GM19467 (cell line): Measurements from ENCODE around the gene MAN2B1.
"Not testable (repeated sequence)": the region's sequence is repeated elsewhere in the genome, so short reads cannot be mapped to it uniquely, and the experiment has no call there.

Source experiments
- ATAC-seq: cut with Tn5 transposase; IDR thresholded peaks from one replicate; pipeline ENCODE4 v1.9.1; 2021; ENCODE audit warnings: mild to moderate bottlenecking, moderate library complexity; ENCODE audit not compliant: unreplicated experiment

Gene MAN2B1

DNA sequence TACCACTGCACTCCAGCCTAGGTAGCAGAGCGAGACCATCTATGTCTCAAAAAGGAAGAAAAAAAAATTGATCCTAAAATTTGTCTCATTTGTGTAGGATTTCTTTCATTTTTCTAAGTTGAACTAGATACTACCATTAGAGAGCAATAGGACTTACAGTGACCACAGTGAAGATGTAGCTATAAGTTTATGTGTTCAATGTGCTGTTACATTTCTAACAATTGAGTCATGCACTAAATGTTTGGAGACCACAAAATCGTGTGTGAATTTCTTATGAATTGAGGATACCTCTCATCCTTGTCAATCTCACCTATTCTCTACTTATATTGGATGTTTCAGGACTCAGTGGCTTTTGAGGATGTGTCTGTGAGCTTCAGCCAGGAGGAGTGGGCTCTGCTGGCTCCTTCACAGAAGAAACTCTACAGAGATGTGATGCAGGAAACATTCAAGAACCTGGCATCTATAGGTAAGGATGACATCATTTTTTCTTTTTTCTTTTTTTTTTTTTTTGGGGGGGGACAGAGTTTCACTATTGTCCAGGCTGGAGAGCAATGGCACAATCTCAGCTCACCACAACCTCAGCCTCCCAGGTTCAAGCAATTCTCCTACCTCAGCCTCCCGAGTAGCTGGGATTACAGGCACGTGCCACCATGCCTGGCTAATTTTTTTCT lies 43.0 kb downstream of the MAN2B1 start:
- ATAC-seq, result no peak

DNA sequence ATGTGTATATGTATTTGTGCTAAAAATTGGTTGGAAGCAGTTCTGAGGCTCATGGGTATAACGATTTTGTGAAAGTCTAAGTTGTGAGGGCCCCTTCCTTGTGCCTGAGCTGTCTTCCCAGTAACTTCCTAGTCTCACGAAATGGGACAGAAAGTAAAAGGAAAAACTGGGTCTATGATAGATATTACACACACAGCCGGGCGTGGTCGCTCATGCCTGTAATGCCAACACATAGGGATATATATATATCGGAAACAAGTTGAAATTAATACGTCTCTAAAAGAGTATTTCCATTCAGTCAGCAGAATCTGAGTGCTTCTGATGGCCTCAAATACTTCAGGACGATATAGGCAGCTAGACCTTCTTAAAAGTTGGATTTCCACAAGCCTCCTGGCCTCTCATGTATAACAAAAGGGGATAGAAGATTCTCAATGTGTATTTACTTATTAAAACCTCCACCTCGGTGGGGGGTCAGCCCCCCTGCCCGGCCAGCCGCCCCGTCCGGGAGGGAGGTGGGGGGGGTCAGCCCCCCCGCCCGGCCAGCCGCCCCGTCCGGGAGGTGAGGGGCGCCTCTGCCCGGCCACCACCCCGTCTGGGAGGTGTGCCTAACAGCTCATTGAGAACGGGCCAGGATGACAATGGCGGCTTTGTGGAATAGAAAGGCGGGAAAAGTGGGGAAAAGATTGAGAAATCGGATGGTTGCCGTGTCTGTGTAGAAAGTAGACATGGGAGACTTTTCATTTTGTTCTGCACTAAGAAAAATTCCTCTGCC lies 45.1 kb downstream of the MAN2B1 start:
- not testable (repeated sequence) for ATAC-seq

DNA sequence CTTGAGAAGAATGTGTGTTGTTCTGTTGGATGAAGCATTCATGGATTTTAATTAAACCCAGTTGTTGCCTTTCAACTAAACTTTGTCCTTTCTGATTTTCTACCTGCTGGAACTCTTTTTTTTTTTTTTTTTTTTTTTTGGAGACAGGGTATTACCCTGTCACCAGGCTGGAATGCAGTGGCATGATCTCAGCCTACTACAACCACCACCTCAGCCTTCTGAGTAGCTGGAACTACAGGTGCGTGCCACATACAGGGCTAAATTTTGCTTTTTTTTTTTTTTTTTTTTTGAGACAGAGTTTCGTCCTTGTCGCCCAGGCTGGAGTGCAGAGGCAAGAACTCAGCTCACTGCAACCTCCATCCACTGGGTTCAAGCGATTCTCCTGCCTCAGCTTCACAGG lies 48.9 kb downstream of the MAN2B1 start:
- ATAC-seq, result no peak

DNA sequence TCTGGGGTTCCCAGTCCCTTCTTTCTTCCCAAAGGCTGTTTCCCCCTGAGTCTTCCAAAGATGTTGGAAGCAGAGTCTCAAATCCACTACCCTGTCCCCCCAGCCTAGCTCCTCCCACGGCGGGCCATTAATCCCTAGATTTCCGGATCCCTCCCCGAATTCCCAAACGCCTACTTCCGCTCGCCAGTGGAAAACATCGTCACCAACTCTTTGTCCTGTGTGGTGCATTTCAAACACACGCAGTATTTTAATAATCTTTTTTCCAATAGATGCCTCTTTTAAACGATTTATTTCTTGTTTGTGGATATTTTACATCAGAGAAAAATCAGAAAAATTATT lies 55.2 kb downstream of the MAN2B1 start:
- no peak for ATAC-seq

DNA sequence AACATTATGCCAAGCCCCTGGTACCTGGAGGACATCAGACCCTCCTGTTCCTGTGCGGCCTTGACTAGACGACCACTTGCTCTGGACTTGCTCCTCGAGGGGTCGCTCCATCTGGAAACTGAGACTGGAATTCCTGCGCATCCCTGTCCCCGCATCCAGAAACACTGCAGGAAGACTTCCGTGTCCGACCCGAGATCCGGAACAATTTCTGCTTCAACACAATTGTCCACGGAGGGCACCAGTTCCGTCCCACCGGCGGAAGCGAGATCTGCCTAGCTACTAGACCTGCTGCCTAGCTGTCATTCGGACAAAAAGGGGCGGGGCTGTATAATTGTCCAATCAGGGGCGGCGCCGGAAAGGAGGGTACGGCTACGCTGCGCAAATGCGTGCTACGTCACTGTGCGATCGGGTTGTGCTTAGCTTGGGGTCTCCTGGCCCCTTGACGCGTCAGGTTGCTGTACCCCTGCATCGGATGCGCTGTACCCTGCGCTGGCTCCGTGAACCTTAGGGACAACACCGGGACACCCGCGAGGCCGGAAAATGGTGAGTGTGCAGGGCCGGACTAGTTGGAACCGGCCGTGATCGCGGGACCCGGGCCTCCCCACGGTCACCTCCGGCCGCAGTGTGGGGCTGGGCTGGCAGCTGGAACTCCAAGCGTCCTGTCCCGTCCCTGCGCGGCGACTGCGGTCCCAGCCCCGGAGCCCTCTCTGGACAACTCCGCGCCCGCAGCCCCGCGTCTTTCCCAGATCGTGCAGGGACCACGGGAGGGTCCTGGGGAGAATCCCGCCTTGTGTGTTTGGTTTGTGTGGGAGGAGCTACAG lies 55.8 kb downstream of the MAN2B1 start, which contains the start of the genes ZNF490 and ZNF791:
ZNF490 (minus strand) TSS at position 274 of the 821 bp plus-strand sequence; CDS start at position 141, 133 bp downstream.
ZNF791 (plus strand) TSS at position 381 of the 821 bp plus-strand sequence; CDS start at position 541, 160 bp downstream.
- peak; percentile 61 for ATAC-seq

DNA sequence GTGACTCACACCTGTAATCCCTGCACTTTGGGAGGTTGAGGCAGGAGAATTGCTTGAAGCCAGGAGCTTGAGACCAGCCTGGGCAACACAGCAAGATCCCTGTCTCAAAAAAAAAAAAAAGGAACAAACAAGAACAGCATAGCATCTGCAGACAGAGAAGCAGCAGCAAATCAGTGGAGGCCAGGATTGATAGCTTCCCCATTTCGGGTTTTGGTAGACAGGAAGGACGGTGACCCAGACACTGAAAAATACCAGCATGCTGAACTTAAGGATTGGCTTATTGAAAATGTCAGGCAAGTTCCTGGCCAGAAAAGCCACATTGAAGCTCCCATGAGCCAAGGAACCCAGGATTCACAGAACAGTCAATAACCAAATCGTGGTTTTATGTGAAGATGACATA lies 58.9 kb downstream of the MAN2B1 start:
- no peak for ATAC-seq

DNA sequence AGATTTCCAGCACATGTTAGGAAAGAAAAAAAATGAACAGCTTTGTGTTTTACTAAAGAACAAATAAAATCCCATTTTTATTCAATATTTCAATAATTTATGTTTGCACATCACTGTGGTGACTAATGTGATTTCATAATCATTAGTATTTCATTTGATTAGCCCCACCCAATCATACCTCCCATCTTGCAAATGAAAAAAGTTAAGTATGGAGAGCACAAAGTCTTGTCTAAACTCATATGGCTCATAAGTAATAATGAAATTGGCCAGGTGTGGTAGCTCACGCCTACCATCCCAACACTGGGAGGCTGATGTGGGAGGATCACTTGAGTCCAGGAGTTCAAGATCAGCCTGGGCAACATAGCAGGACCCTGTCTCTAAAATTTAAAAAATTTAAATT lies 59.7 kb downstream of the MAN2B1 start:
- no peak for ATAC-seq

DNA sequence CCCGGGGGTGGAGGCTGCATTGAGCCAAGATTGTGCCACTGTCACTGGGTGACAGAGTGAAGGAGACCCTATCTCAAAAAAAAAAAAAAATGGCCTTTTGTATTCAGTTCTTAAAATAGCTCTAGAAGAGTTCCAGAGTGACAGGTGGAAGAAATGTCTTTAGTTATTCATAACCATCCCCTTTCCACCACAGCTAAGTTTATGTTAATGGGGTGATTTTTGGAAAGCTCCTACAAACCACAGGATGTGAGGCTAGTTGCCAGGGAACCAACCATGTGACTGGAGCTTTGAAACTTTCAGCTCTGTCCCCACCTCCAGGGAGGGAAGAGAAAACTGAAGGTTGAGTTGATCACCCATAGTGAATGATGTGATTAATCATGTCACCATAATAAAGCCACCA lies 62.8 kb downstream of the MAN2B1 start:
- ATAC-seq, result no peak

DNA sequence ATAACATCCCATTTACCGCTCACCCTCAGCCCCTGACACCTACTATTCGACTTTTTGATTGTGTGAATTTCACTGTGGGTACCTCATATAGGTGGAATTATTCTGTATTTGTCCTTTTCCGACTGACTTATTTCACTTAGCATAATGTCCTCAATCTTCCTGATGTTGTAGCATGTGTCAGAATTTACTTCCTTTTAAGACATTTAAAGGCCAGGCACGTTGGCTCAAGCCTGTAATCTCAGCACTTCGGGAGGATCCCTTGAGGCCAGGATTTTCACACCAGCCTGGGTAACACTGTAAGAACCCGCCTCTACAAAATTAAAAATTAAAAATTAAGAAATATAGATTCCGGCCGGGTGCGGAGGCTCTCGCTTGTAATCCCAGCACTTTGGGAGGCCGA lies 68.9 kb downstream of the MAN2B1 start:
- ATAC-seq, result no peak

DNA sequence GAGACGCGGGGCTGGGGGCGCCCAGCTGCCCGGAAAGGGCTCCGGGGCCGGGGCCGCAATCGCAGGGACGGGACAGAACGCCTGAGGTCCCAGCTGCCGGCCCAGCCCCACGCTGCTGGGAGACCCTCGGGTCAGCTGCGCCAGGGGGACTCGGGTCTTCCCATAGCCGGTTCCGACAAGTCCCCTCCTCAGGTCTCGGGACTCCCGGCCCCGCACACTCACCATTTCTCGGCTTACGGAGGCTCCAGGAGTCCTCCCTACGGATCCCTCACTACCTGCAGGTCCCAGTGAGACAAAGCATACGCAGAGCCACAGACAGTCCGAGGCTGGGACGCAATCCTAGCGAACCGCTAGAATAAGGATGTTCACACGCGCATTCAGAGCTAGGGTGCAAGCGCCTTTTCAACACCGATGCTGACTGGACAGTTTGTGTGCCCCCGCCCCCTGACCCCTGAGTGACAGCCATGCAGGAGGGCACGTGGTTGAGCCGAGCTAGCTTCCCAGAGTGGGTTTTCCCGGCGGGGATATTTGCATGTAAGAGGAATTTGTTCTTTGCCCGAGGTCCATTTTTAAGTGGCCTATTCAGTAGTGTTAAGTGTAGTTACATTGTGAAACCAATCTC lies 69.5 kb downstream of the MAN2B1 start:
- ATAC-seq, result no peak
